H9 (cell line): ENCODE measurements around the gene KIF12. TPM values are rescaled to one million over a fixed set of nuclear protein-coding genes. Genes with fewer than 3 reads are reported as not detected.

Experiments
- DNase-seq: peaks from one replicate; pipeline ENCODE4 v3.0.0-alpha.2; 2017
- H2AFZ ChIP-seq: one replicate; pipeline ENCODE4 v1.6.1; 2013; ENCODE audit warnings: mild to moderate bottlenecking, low read length, control low read depth, moderate library complexity
- H2AK5ac ChIP-seq: 2 replicates; pipeline ENCODE4 v1.6.1; 2013; ENCODE audit warnings: low read length, control low read depth, mixed read lengths; ENCODE audit not compliant: insufficient read length
- H2BK120ac ChIP-seq: one replicate; pipeline ENCODE4 v1.6.1; 2013; ENCODE audit warnings: low read depth, mild to moderate bottlenecking, low read length, control low read depth, inconsistent platforms; ENCODE audit not compliant: poor library complexity, severe bottlenecking
- H2BK12ac ChIP-seq: 2 replicates; pipeline ENCODE4 v1.6.1; 2013; ENCODE audit warnings: low read length, control low read depth, mixed read lengths, low read depth; ENCODE audit not compliant: insufficient read length
- H2BK15ac ChIP-seq: 2 replicates; pipeline ENCODE4 v1.6.1; 2013; ENCODE audit warnings: low read depth, low read length, control low read depth
- H2BK20ac ChIP-seq: one replicate; pipeline ENCODE4 v1.6.1; 2013; ENCODE audit warnings: low read depth, mild to moderate bottlenecking, low read length, control low read depth, inconsistent platforms; ENCODE audit not compliant: poor library complexity, severe bottlenecking
- H2BK5ac ChIP-seq: 2 replicates; pipeline ENCODE4 v1.6.1; 2013; ENCODE audit warnings: low read length, control low read depth, mixed read lengths; ENCODE audit not compliant: insufficient read length
- H3K14ac ChIP-seq: 2 replicates; pipeline ENCODE4 v1.6.1; 2013; ENCODE audit warnings: low read length, control low read depth; ENCODE audit not compliant: insufficient read depth
- H3K18ac ChIP-seq: 2 replicates; pipeline ENCODE4 v1.6.1; 2013; ENCODE audit warnings: low read depth, mild to moderate bottlenecking, mixed read lengths, low read length, control low read depth; ENCODE audit not compliant: insufficient read length
- H3K23ac ChIP-seq: 2 replicates; pipeline ENCODE4 v1.6.1; 2013; ENCODE audit warnings: low read length, control low read depth, mixed read lengths, low read depth; ENCODE audit not compliant: insufficient read length
- H3K23me2 ChIP-seq: 2 replicates; pipeline ENCODE4 v1.6.1; 2013; ENCODE audit warnings: low read depth, mild to moderate bottlenecking, mixed read lengths, low read length, control low read depth; ENCODE audit not compliant: insufficient read length, poor library complexity, severe bottlenecking
- H3K27ac ChIP-seq: 2 replicates; pipeline ENCODE4 v1.5.1; 2013; ENCODE audit warnings: low read length, control low read depth, mixed read lengths, low read depth; ENCODE audit not compliant: insufficient read length
- H3K27me3 ChIP-seq: 2 replicates; pipeline ENCODE4 v1.6.1; 2013; ENCODE audit warnings: low read length, control low read depth, inconsistent platforms; ENCODE audit not compliant: insufficient read depth
- H3K4ac ChIP-seq: 2 replicates; pipeline ENCODE4 v1.6.1; 2013; ENCODE audit warnings: low read depth, mild to moderate bottlenecking, control low read depth, inconsistent platforms, low read length, moderate library complexity
- H3K4me1 ChIP-seq: 2 replicates; pipeline ENCODE4 v1.6.1; 2013; ENCODE audit warnings: low read length, control low read depth, inconsistent platforms; ENCODE audit not compliant: insufficient read depth
- H3K4me2 ChIP-seq: 2 replicates; pipeline ENCODE4 v1.6.1; 2013; ENCODE audit warnings: low read length, control low read depth, mixed read lengths; ENCODE audit not compliant: insufficient read length, insufficient read depth
- H3K56ac ChIP-seq: 2 replicates; pipeline ENCODE4 v1.6.1; 2013; ENCODE audit warnings: low read depth, mild to moderate bottlenecking, mixed read lengths, low read length, control low read depth; ENCODE audit not compliant: insufficient read length
- H3K79me1 ChIP-seq: 2 replicates; pipeline ENCODE4 v1.6.1; 2013; ENCODE audit warnings: low read depth, mild to moderate bottlenecking, moderate library complexity, low read length, control low read depth, inconsistent platforms; ENCODE audit not compliant: insufficient read depth, poor library complexity, severe bottlenecking
- H3K79me2 ChIP-seq: 2 replicates; pipeline ENCODE4 v1.6.1; 2013; ENCODE audit warnings: low read length, control low read depth, inconsistent platforms; ENCODE audit not compliant: insufficient read depth
- H3K9ac ChIP-seq: 2 replicates; pipeline ENCODE4 v1.6.1; 2013; ENCODE audit warnings: low read length, control low read depth, mixed read lengths; ENCODE audit not compliant: insufficient read length; ENCODE audit errors: extremely low read depth
- H3K9me3 ChIP-seq: one replicate; pipeline ENCODE4 v1.6.1; 2013; ENCODE audit warnings: low read depth, low read length, inconsistent platforms; ENCODE audit not compliant: control insufficient read depth
- H3T11ph ChIP-seq: one replicate; pipeline ENCODE4 v1.6.1; 2013; ENCODE audit warnings: mild to moderate bottlenecking, low read length, control low read depth, inconsistent platforms
- H4K20me1 ChIP-seq: one replicate; pipeline ENCODE4 v1.6.1; 2013; ENCODE audit not compliant: control insufficient read depth, insufficient read length, insufficient read depth
- H4K5ac ChIP-seq: 2 replicates; pipeline ENCODE4 v1.6.1; 2013; ENCODE audit warnings: low read depth, mild to moderate bottlenecking, mixed read lengths, low read length, control low read depth; ENCODE audit not compliant: insufficient read length
- H4K8ac ChIP-seq: replicated peaks from 2 replicates; pipeline ENCODE4 v1.6.1; 2013; ENCODE audit warnings: low read length, control low read depth, mixed read lengths, low read depth; ENCODE audit not compliant: insufficient read length
- H4K91ac ChIP-seq: 2 replicates; pipeline ENCODE4 v1.6.1; 2013; ENCODE audit warnings: low read depth, mild to moderate bottlenecking, moderate library complexity, mixed read lengths, low read length, control low read depth; ENCODE audit not compliant: insufficient read length
- H3K27ac Mint-ChIP-seq, 3 experiments: 2 replicates in 2 of 3; 3 replicates in 1 of 3; pipeline ENCODE4 v1.8.0; 2020 to 2021; ENCODE audit warnings: mixed read lengths in 3 of 3, mild to moderate bottlenecking in 1 of 3, moderate library complexity in 1 of 3
- H3K27me3 Mint-ChIP-seq: 2 replicates; pipeline ENCODE4 v1.8.0; 2021; ENCODE audit warnings: low read depth, mild to moderate bottlenecking, moderate library complexity, mixed read lengths
- H3K36me3 Mint-ChIP-seq, 3 experiments: 2 replicates in 2 of 3; 3 replicates in 1 of 3; pipeline ENCODE4 v1.8.0; 2020 to 2021; ENCODE audit warnings: low read depth in 3 of 3, mixed read lengths in 3 of 3; ENCODE audit not compliant: insufficient read depth in 1 of 3
- H3K4me1 Mint-ChIP-seq, 2 experiments: 2 replicates each; pipeline ENCODE4 v1.8.0; 2020; ENCODE audit warnings: mixed read lengths in 2 of 2
- H3K4me3 Mint-ChIP-seq, 2 experiments: 2 replicates in 1 of 2; 3 replicates in 1 of 2; pipeline ENCODE4 v1.8.0; 2020 to 2021; ENCODE audit warnings: mild to moderate bottlenecking in 2 of 2, mixed read lengths in 2 of 2, moderate library complexity in 1 of 2
- H3K9me3 Mint-ChIP-seq, 2 experiments: 2 replicates in 1 of 2; 3 replicates in 1 of 2; pipeline ENCODE4 v1.8.0; 2020; ENCODE audit warnings: mild to moderate bottlenecking in 2 of 2, mixed read lengths in 2 of 2, moderate library complexity in 1 of 2
- CTCF ChIP-seq: fragments of 200-600 bp; sonication (generic); conservative IDR thresholded peaks from 3 replicates; pipeline ENCODE4 v1.8.0; 2021; ENCODE audit warnings: antibody characterized with exemption, mild to moderate bottlenecking
- WGBS: extraction: QIAGEN DNeasy Blood & Tissue Kit; methylation state at CpG from one replicate; pipeline ENCODE4 v1.1.7; 2013; ENCODE audit warnings: missing lambda C conversion rate, low lambda C conversion rate, mixed read lengths; ENCODE audit not compliant: insufficient read length; ENCODE audit errors: extremely low coverage; 5-methylcytosine and 5-hydroxymethylcytosine counted together
- total RNA-seq: library from RNA; stranded (reverse); gene quantifications from 2 replicates; pipeline ENCODE4 v1.2.1, GENCODE V29; 2021

Gene KIF12
- total RNA-seq, 1 experiment from 2014 or later = 3.3 TPM

- Histone ChIP-seq H3K18ac (no peak overlapping the region), H3K23ac (no peak overlapping the region), H2BK120ac (no peak overlapping the region), H3K27me3 (peaks cover 3% of the 10 kb centered on the region; the same call in 1 of the 2 replicates), H3K56ac (no peak overlapping the region), H3K79me1 (no peaks in the 10 kb centered on the region), H4K8ac (no peak overlapping the region), H3K9ac (no peak overlapping the region), H3K4ac (no peak overlapping the region), H3K79me2 (no peaks in the 10 kb centered on the region), H3K4me2 (no peak overlapping the region), H2BK12ac (no peak overlapping the region), H3K4me1 (0 out of 2 replicates have a peak, but pooled peaks cover 2% of the 10 kb centered on the region), H3K27ac (no peak overlapping the region), H4K5ac (no peak overlapping the region), H2BK20ac (no peak overlapping the region), H3K9me3 (no peaks in the 10 kb centered on the region), H3T11ph (no peak overlapping the region), H2AFZ (no peak overlapping the region), H2BK5ac (no peak overlapping the region), H3K23me2 (peaks cover 7% of the 10 kb centered on the region), H2BK15ac (no peak overlapping the region; the same call in 1 of the 2 replicates), H4K91ac (no peak overlapping the region), H3K14ac (no peak overlapping the region), H2AK5ac (no peak overlapping the region), H4K20me1 (no peaks in the 10 kb centered on the region)
- H3K27ac Mint-ChIP-seq = no peak overlapping the region
- peak overlapping the region in 1 of 2 experiments; percentile 12; a peak in 2 of 5 replicates for H3K4me3 Mint-ChIP-seq
- peak; percentile 65 for DNase-seq
- WGBS = no CpG with 5 or more reads among the region's 9 CpGs
- H3K4me1 Mint-ChIP-seq = peaks cover 8 to 22% of the 10 kb centered on the region in 2 experiments
- H3K27me3 Mint-ChIP-seq = peaks cover 46% of the 10 kb centered on the region
- peaks cover 0 to 7% (median 2%) of the 10 kb centered on the region in 3 experiments; a peak in 3 of 7 replicates for H3K36me3 Mint-ChIP-seq
- H3K9me3 Mint-ChIP-seq = no peaks in the 10 kb centered on the region; a peak in 2 of 5 replicates
- peak; percentile 63 for TF ChIP-seq CTCF
Measured at GRCh38 chr9:114096041-114096511, 3.0 kb downstream of the KIF12 start.
